Bronchial epithelial cell (primary cell): ENCODE measurements around the gene LCNL1. TPM values are rescaled to one million over a fixed set of nuclear protein-coding genes. Genes with fewer than 3 reads are reported as not detected.

ENCODE experiments used
- DNase-seq: peaks from one replicate; pipeline ENCODE4 v3.0.0-alpha.2; 2010; ENCODE audit warnings: low read depth
- FAIRE-seq: peaks from 2 replicates; lab custom pipeline; 2011; peaks lifted over from hg19 to GRCh38; lab: Jason Lieb, UNC
- H3K27me3 ChIP-seq: 2 replicates; pipeline ENCODE4 v1.5.1; 2011; ENCODE audit warnings: low read length; ENCODE audit not compliant: control insufficient read depth, insufficient read depth
- H3K36me3 ChIP-seq: 2 replicates; pipeline ENCODE4 v1.5.1; 2011; ENCODE audit warnings: low read length; ENCODE audit not compliant: control insufficient read depth, insufficient read depth
- H3K4me3 ChIP-seq: 2 replicates; pipeline ENCODE4 v1.5.1; 2011; ENCODE audit warnings: mild to moderate bottlenecking, low read depth, low read length, control low read depth
- CTCF ChIP-seq: IDR thresholded peaks from 2 replicates; pipeline ENCODE4 v1.5.1; 2011; ENCODE audit warnings: mild to moderate bottlenecking, moderate library complexity, low read length, control low read depth, inconsistent platforms; ENCODE audit not compliant: insufficient read depth, severe bottlenecking
- total RNA-seq: library from RNA; depleted of rRNA; stranded (reverse); fragments of >200 nt; gene quantifications from 2 replicates; pipeline ENCODE4 v1.2.1, GENCODE V29; 2014

LCNL1 gene
- total RNA-seq, 1 donor from 2014 or later, result not detected

DNA sequence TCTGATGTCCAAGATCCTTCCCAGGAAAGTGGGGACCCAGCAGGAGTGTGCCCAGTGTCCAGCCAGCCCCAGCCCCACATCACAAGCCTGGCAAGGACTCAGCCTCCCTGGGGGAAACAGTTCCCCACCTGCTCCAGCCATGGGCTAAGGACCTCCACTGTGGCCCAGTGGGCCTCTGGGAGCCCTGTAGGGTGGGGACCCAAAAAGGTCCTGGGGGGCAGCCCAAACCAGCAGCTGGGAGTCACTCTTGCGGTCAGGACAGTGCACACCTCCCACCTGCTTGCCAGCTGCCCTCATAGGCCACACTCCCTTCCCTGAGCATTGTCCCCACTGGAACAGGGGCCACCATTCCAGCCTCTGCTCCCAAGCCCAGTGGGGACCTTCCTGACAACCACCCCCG is 43.6 kb downstream of the LCNL1 start:
- DNase-seq, result no peak
- no peaks in the 10 kb centered on the region for H3K36me3 ChIP-seq
- TF ChIP-seq CTCF, result no peak
- H3K4me3 ChIP-seq, result no peak overlapping the region
- H3K27me3 ChIP-seq, result no peaks in the 10 kb centered on the region
- FAIRE-seq, result no peak

GRCh38 chr9:137026828-137027227 is 44.0 kb downstream of the LCNL1 start:
- DNase-seq (no peak), FAIRE-seq (no peak)
- Histone ChIP-seq H3K27me3 (no peaks in the 10 kb centered on the region), H3K4me3 (no peak overlapping the region), H3K36me3 (no peaks in the 10 kb centered on the region)
- TF ChIP-seq CTCF, result no peak

- Histone ChIP-seq H3K4me3 (peak within 1 kb of the TSS; percentile 41), H3K27me3 (no peaks in the 10 kb centered on the region), H3K36me3 (no peaks in the 10 kb centered on the region)
- no peak for DNase-seq
- TF ChIP-seq CTCF, result no peak
- no peak for FAIRE-seq
Observed at GRCh38 chr9:137027369-137028262, 44.8 kb downstream of the LCNL1 start, which contains the start of gene ABCA2. Gene ABCA2, minus strand, starts transcription at chr9:137028237. Its CDS starts 97 bp downstream, at chr9:137028140.

- peak; percentile 67 for TF ChIP-seq CTCF
- Histone ChIP-seq H3K36me3 (no peaks in the 10 kb centered on the region), H3K27me3 (no peaks in the 10 kb centered on the region), H3K4me3 (peak overlapping the region; percentile 41)
- FAIRE-seq (no peak), DNase-seq (peak; percentile 12)
Observed at GRCh38 chr9:137028263-137029057, 45.7 kb downstream of the LCNL1 start.

- TF ChIP-seq CTCF, result peak; percentile 94
- Histone ChIP-seq H3K4me3 (peak overlapping the region; percentile 40), H3K27me3 (no peaks in the 10 kb centered on the region), H3K36me3 (no peaks in the 10 kb centered on the region)
- no peak for FAIRE-seq
- DNase-seq, result peak; percentile 23
Observed at GRCh38 chr9:137029058-137029936, 46.5 kb downstream of the LCNL1 start.
